ENCODE results near the gene PNKD.
"Not testable (repeated sequence)": the region's sequence is repeated elsewhere in the genome, so short reads cannot be mapped to it uniquely, and the experiment has no call there.

PNKD gene

GRCh38 chr2:218293715-218294429, 23.6 kb downstream of the PNKD start:
- DNase-seq: no peak

- no peak for DNase-seq
Observed at GRCh38 chr2:218294430-218295022, 24.2 kb downstream of the PNKD start.

GRCh38 chr2:218295029-218295428, 24.7 kb downstream of the PNKD start:
- no peak for DNase-seq

DNA sequence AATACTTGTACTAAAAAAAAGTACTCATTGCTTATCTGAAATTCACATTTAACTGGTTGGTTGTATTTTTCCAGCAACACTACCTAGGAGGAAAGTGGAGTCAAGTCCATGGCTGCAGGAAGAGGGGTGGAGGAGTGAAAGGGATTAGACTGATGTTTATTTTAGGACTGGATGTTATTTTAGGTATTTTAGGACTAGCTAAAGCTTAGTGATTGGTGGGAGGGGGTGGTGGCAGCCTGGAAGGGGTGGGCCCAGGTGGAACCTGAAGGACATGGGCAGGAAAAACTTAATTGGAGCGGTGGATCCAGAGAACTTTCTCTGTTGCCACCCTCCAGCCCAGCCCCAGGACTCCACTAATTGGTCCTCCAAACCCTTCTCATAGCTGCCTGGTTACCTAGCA, 25.9 kb downstream of the PNKD start:
- no peak for DNase-seq

GRCh38 chr2:218296847-218297246, 26.5 kb downstream of the PNKD start:
- DNase-seq: no peak

GRCh38 chr2:218298314-218298875, 28.1 kb downstream of the PNKD start:
- DNase-seq: no peak

DNA sequence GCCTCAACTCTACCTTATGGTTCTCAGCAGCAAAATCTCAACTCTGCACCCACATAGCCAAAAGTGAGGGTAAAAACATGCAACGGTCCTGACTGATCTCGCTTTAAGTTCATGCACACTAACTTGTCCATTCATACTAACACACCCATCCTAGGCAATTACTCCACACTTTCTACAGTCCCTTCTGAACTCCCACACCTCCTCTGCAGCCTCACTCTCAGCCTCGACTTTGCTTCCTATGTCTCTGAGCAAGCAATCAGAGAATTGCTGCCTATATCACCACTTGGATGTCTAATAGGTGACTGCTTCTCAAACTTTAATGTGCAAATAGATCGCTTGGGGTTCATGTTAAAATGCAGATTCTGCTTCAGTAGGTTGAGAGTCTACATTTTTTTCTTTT, 29.8 kb downstream of the PNKD start:
- no peak for DNase-seq

DNA sequence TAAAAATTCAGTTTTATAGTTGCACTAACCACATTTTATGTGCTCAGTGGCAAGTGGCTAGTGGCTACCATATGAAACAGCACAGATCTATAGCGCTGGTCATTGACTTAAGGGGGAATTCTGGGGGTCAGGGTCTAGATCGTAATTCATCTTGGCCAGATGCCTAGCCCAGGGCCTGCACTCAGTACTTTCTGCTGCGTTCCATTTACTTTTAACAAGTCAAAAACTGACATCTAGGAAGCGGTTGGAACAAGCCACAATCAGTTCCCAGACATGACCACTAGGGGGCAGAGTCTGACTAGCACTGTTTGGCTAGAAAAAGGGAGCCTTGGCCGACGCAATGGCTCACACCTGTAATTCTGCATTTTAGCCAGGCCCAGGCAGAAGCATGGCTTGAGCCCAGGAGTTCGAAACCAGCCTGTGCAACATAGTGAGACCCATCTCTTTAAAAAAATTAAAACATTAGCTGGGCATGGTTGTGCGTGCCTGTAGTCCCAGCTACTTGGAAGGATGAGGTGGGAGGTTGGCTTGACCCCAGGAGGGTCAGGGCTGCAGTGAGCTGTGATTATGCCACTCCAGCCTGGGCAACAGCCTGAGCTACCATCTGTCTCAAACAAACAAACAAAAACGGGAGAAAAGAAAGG, 31.0 kb downstream of the PNKD start:
- DNase-seq: peak; percentile 90

DNA sequence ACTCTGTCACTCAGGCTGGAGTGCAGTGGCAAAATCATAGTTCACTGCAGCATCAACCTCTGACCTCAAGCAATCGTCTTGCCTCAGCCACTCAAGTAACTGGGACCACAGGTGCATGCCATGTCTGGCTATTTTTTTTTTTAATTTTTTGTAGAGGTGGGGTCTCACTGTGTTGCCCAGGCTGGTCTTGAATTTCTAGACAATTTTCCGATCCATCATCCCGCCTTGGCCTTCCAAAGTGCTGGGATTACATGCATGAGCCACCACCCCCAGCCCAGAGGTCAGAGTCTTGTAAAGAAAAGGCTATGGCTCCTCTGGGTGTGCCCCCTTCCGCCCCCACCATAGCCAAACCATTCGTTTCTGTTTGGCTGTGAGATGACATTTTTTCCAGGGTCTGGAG, 35.1 kb downstream of the PNKD start:
- no peak for DNase-seq

GRCh38 chr2:218306184-218306920, 36.0 kb downstream of the PNKD start:
- DNase-seq: no peak

GRCh38 chr2:218307415-218308090, 37.2 kb downstream of the PNKD start:
- no peak for DNase-seq

GRCh38 chr2:218310853-218311540, 40.7 kb downstream of the PNKD start:
- no peak for DNase-seq

DNA sequence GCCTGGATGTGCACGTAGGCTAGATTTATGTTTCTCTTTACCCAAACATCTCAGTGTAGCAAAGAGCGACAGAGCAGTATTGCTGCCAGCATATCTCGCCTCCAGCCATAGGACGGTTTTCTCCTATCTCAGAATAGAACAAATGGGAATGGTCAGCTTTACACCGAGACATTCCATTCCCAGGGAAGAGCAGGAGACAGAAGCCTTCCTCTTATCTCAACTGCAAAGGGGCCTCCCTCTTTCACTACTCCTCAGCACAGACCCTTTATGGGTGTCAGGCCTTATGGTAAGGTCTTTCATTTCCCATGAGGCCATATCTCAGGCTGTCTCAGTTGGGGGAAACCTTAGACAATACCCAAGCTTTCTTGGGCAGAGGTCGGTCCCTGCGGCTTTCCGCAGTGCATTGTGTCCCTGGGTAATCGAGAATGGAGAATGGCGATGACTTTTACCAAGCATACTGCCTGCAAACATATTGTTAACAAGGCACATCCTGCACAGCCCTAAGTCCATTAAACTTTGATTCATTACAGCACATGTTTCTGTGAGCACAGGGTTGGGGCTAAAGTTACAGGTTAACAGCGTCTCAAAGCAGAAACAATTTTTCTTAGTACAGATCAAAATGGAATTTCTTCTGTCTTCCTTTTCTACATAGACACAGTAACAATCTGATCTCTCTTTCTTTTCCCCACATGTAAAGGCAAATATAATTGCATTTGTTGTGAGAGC, 41.4 kb downstream of the PNKD start:
- DNase-seq: not testable (repeated sequence)

GRCh38 chr2:218312267-218312756, 42.0 kb downstream of the PNKD start:
- no peak for DNase-seq

DNA sequence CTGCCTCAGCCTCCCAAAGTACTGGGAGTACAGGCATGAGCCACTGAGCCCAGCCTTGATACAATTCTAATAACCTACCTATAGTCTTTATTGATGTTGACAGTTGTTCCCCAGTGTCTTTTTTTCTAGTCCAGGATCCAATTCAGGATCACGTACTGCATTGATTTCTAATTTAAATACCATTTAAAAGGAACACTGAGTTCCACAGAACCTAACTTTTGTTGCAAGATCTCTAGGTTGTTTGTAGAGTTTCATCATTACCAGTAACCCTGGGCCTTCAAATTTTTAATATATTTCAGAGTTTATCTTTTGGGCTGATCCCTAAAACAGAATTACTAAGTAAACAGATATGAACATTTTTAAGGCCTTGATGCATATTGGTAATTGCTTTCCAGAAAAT, 43.0 kb downstream of the PNKD start:
- DNase-seq: no peak

- DNase-seq: not testable (repeated sequence)
Observed at GRCh38 chr2:218314764-218315163, 44.4 kb downstream of the PNKD start.

DNA sequence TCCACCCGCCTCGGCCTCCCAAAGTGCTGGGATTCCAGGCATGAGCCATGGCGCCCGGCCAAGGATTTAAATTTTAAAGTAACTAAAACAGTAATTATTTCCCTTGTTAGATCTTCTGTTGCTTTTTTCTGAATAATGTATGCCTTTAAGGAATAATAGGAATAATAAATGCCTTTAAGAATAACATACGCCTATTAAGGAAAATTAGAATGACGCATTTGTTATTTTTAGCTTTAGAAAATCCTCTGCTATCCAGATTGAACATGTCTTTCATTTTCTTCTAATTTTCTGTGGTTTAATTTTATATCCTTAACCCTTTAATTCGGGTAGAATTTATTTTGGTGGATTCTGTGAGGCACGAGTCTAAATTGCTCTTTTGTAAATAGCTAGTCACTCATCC, 45.1 kb downstream of the PNKD start:
- DNase-seq: no peak

DNA sequence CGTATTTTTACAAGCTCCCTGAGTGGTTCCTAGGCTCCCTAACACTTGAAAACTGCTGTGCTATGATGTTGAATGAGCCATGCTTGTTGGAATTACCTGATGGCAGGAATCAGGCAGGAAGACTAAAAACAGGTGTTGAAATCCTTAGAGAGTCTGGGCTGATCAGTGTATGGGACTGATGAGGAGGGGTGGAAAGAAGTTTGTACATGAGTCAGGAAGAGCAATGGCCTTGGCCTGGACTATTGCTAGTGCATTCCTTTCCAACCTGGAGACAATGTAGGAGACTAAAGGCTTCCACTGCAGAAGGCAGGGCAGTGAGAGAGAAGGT, 46.9 kb downstream of the PNKD start:
- no peak for DNase-seq

DNA sequence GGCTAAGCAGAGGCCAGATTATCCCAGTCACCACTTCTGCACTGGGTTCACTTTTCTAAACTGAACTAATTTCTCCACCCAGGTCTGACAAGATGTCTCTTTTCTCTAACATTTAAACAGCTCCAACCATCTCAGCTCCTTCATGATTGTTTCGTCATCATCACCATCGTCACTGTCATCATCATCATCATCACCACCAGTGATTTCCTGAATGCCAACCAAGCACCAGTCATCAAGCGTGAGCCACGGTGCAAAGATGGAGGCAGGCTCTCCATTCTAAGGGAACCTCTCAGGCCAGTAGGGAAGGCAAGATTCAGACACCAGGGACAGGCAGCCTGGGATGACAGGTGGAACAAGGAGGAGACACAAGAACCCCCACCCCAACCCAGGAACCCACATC, 47.5 kb downstream of the PNKD start:
- no peak for DNase-seq

DNA sequence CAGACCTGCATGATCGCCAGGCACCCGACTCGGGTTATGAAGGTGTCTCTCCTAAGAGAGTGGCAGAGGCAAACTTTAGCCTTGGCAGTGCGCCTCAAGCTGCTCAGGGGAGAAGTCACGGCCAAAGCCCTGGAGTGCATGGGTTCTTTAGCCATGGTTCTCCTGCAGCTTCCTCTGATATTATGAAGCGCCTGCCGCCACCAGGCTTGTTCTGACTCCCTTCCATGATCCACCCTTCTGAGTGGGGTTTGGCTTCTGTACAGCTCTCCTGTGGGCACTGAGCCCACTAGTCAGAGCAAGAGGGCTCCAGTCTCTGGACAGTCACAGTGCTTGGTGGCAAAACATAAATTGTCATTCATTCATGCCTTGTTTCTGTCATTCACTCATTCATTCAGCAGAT, 47.9 kb downstream of the PNKD start:
- no peak for DNase-seq

DNA sequence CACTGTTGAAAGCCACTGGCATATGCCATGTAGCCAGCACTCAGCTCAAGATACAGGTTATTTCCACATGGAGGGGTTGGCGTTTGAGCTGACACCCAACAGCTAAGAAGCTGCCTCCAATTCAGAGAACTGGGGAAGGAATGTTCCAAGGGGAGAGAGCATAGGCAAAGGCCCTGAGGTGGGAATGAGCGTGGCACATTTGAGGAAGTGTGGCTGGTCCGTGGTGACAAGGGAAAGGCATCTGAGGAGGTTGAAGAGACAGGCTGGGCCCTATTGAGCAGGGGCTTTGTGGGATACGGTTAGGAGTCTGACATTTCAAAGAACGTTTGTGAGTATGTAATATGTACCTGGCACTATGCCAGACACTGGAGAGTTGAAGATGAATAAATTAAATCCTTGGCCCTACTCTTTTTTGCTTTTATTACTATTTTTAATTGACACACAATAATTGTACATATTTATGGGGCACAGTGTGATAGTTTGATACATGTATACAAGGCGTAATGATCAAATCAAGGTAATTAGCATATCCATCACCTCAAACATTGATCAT, 49.6 kb downstream of the PNKD start:
- DNase-seq: no peak
